GM12872 (cell line): ENCODE data around the gene CLSTN3.

ENCODE experiments used
- TF ChIP-seq, protein P1 (sequence below): IDR thresholded peaks from 3 replicates; pipeline ENCODE4 v1.5.1; 2011; ENCODE audit warnings: low read depth, mild to moderate bottlenecking, low read length, moderate library complexity; ENCODE audit not compliant: insufficient read depth

The CLSTN3 gene

DNA sequence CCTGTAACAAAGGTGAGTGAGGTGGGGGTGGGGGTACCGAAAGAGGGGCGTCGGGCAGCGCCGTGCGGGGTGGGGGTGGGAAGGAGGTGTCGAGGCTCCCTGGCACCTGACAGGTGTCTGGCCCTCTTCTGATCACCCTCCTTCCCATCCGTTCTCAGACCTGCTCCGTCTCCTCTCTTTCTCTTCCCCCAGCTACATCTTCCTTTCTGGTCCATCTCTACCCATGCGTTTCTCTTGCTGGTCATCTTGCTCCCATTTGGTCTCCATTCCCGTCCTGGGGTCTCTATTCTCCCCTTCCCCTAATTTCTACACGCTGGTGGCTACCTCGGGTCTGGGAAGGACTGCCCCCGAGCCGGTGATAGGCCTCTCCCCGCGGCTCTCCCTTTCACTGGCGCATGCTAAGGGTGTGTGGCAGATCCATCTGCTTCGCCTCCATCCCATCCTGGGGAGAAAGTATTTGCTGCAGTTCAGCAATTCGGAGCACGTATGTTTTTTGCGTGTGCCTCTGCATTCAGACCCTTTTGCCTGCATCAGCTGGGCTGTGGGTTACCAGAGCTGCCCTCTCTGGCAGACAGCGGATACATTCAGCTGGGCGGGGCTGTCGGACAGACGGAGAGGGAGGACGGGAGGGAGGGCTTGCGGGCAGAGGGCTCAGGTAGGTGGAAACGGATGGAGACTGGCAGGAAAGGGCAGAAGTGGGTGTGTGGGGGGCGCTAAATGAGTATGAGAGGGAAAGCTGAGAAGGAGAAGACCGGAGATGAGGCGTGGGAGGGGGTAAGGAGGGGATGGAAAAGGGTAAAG is 730 bp downstream of the CLSTN3 start:
- TF ChIP-seq, protein P1, sequence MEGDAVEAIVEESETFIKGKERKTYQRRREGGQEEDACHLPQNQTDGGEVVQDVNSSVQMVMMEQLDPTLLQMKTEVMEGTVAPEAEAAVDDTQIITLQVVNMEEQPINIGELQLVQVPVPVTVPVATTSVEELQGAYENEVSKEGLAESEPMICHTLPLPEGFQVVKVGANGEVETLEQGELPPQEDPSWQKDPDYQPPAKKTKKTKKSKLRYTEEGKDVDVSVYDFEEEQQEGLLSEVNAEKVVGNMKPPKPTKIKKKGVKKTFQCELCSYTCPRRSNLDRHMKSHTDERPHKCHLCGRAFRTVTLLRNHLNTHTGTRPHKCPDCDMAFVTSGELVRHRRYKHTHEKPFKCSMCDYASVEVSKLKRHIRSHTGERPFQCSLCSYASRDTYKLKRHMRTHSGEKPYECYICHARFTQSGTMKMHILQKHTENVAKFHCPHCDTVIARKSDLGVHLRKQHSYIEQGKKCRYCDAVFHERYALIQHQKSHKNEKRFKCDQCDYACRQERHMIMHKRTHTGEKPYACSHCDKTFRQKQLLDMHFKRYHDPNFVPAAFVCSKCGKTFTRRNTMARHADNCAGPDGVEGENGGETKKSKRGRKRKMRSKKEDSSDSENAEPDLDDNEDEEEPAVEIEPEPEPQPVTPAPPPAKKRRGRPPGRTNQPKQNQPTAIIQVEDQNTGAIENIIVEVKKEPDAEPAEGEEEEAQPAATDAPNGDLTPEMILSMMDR, result no peak

DNA sequence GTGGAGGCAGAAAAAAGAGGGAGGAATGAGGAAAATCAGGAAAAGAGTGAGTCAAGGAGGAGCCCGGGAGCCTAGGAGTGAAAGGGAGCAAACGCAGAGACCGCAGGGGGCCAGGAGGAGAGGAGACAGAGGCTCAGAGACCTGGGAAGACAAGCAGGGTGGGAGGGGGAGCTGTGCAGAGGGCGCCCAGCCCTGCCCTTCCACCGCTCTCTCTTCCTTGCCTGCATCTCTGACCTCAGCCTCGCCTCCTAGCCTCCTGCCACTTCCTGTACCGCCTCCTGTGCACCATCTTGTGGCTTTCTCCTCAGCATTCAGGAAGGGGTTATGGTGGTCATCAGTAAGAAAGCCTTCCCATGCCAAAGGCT is 1.3 kb downstream of the CLSTN3 start:
- TF ChIP-seq, protein P1, result no peak

DNA sequence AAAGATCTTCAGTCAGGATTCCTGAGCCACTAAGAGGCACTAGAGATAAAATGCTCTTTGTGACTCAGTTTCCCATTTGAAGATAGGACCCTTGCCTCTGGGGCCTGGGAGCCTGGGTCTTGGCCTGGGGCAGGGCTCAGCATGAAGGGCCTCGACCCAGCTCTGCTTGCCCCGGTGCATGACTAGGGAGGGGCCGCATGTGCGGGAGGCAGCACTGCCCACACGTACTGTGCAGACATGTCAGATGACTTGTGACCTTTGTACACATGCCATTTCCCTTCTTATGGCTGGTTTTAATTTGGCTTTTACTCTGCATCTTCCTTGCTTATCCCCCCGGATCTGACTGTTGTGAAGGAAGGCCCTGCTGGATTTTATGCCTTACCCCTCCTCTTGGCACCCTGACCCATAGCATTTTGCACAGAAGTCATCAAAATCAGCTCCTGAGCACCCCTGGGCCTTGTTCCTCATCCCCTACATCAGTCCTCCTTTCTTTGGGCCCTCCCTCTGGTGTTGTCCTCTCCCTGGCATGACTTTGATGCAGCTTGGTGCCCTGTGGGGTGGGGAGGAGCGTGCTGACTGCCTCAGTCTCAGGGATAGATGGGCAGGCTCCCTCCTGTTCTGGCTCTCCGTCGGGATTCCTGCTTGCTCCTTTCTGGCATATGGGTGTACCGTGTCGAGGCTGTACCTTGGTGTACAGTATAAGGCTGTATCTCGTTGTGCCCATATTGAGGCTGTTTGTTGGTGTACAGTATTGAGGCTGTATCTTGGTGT is 4.4 kb downstream of the CLSTN3 start:
- TF ChIP-seq, protein P1, result no peak

DNA sequence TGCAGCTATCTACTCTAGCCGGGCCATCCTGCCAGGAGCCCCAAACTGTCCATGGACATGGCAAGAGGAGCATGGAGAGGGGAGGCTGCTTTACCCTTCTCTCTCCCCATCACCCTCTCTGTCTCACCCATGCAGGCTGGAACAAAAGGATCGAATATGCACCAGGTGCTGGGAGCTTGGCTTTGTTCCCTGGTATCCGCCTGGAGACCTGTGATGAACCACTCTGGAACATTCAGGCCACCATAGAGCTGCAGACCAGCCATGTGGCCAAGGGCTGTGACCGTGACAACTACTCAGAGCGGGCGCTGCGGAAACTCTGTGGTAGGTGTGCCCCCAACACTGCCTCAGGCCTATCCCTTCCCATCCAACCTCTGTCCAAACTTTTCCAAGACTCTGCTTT is 5.9 kb downstream of the CLSTN3 start:
- TF ChIP-seq, protein P1, result no peak

DNA sequence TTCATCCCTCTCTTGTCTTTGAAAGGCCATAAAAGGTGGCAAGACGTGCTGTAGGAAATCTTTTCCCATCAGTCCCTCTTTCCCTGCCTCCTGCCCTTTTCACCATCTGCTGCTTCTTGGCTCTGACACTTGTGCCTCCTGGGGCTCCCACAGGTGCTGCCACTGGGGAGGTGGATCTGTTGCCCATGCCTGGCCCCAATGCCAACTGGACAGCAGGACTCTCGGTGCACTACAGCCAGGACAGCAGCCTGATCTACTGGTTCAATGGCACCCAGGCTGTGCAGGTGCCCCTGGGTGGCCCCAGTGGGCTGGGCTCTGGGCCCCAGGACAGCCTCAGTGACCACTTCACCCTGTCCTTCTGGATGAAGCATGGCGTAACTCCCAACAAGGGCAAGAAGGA is 6.5 kb downstream of the CLSTN3 start:
- TF ChIP-seq, protein P1, result no peak

DNA sequence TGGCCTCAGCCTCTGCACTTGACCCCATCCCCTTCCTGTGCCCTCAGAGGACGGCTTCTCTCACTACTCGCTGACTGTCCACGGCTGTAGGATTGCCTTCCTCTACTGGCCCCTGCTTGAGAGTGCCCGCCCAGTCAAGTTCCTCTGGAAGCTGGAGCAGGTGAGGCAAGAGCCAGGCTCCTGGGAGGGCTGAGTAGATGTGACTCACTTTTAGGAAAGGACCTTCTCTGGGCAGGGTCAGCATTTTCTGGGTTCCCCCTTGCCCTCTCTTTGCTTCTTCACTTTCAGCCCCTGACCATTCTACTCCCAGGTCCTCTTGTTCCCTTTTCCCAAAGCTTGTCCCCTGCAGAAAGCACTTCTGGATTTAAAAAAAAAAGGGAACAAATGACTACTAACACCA is 7.7 kb downstream of the CLSTN3 start:
- TF ChIP-seq, protein P1, result no peak

DNA sequence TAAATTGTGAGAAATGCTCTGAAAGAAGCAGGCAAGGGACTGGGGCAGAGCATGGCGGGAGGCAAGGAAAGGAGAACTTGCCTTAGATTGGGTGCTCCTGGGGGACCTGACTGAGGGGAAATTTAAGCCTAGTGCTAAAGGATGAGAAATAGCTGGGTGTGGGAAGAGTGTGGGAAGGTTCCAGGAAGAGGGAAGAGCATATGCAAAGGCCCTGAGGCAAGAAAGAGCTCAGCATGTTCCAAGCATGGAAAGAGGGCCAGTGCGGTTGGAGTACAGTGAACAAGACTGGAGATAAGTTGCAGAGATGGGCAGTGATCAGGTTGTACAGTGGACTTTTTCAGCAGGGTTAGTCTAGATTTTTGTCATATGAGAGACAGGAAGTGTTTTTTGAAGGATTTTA is 9.0 kb downstream of the CLSTN3 start:
- TF ChIP-seq, protein P1, result no peak
